IMR-90 (cell line): ENCODE results near the gene ABLIM3. TPM values are rescaled to one million over a fixed set of nuclear protein-coding genes. Genes with fewer than 3 reads are reported as not detected.

ENCODE experiments used
- ATAC-seq: fragments of 200-7000 bp; cut with Tn5 transposase; 2 replicates; pipeline ENCODE4 v1.9.1; 2020; ENCODE audit warnings: low read depth, mild to moderate bottlenecking, moderate library complexity
- BruUV-seq: library from RNA; stranded (reverse); fragments of 400-500 nt; replicated peaks from 2 replicates; lab custom pipeline; 2021; lab: Mats Ljungman, UMichigan
- CTCF ChIA-PET: fragments of 300-600 bp; formaldehyde crosslinking; extraction: SDS; loops from one replicate; lab custom pipeline; 2021; ENCODE audit warnings: antibody characterized with exemption; lab: Yijun Ruan, JAX
- POLR2A ChIA-PET: fragments of 300-600 bp; sonication (Branson Sonifier 250); formaldehyde crosslinking; loops from one replicate; lab custom pipeline; 2022; ENCODE audit warnings: antibody characterized with exemption; ENCODE audit not compliant: unreplicated experiment; lab: Charles Lee
- DNase-seq: peaks from one replicate; pipeline ENCODE4 v3.0.0; 2013
- H2AFZ ChIP-seq: replicated peaks from 2 replicates; pipeline ENCODE3; 2013; ENCODE audit warnings: low read length, mild to moderate bottlenecking; ENCODE audit not compliant: poor library complexity
- H2AK5ac ChIP-seq: 2 replicates; pipeline ENCODE4 v1.6.1; 2013; ENCODE audit warnings: low read depth, low read length, inconsistent platforms
- H2AK9ac ChIP-seq: replicated peaks from 2 replicates; pipeline ENCODE3; 2013; ENCODE audit warnings: mild to moderate bottlenecking, low read depth, low read length, moderate library complexity; ENCODE audit not compliant: poor library complexity
- H2BK120ac ChIP-seq: 2 replicates; pipeline ENCODE4 v1.6.1; 2013; ENCODE audit warnings: low read depth, low read length, inconsistent platforms
- H2BK15ac ChIP-seq: 3 replicates; pipeline ENCODE4 v1.6.1; 2013; ENCODE audit warnings: low read depth, low read length, inconsistent platforms
- H2BK20ac ChIP-seq: 2 replicates; pipeline ENCODE4 v1.6.1; 2013; ENCODE audit warnings: low read depth, mild to moderate bottlenecking, inconsistent platforms, low read length, moderate library complexity
- H2BK5ac ChIP-seq: 2 replicates; pipeline ENCODE4 v1.6.1; 2013; ENCODE audit warnings: mild to moderate bottlenecking, low read depth, low read length, inconsistent platforms; ENCODE audit not compliant: poor library complexity, severe bottlenecking
- H3K14ac ChIP-seq: replicated peaks from 2 replicates; pipeline ENCODE4 v1.6.1; 2013; ENCODE audit warnings: low read depth, low read length, inconsistent platforms
- H3K18ac ChIP-seq: 2 replicates; pipeline ENCODE4 v1.6.1; 2013; ENCODE audit warnings: low read depth, low read length, control low read depth
- H3K23ac ChIP-seq: 2 replicates; pipeline ENCODE4 v1.6.1; 2013; ENCODE audit warnings: low read depth, low read length, inconsistent platforms
- H3K27ac ChIP-seq: 2 replicates; pipeline ENCODE4 v1.5.1; 2013; ENCODE audit warnings: mild to moderate bottlenecking, control low read depth, low read length; ENCODE audit not compliant: insufficient read depth
- H3K27me3 ChIP-seq: 2 replicates; pipeline ENCODE4 v1.6.1; 2013; ENCODE audit warnings: low read length; ENCODE audit not compliant: control insufficient read depth, insufficient read depth
- H3K36me3 ChIP-seq: 2 replicates; pipeline ENCODE4 v1.6.1; 2013; ENCODE audit warnings: low read length, mixed read lengths; ENCODE audit not compliant: control insufficient read depth, insufficient read depth
- H3K4ac ChIP-seq: 2 replicates; pipeline ENCODE4 v1.6.1; 2013; ENCODE audit warnings: low read depth, low read length, inconsistent platforms
- H3K4me1 ChIP-seq: 2 replicates; pipeline ENCODE4 v1.6.1; 2013; ENCODE audit warnings: low read length, mixed read lengths; ENCODE audit not compliant: control insufficient read depth, insufficient read depth
- H3K4me2 ChIP-seq: 2 replicates; pipeline ENCODE4 v1.6.1; 2013; ENCODE audit warnings: low read depth, mild to moderate bottlenecking, control low read depth, low read length, moderate library complexity
- H3K4me3 ChIP-seq: 2 replicates; pipeline ENCODE4 v1.5.1; 2013; ENCODE audit warnings: low read depth, mild to moderate bottlenecking, control low read depth, low read length, moderate library complexity; ENCODE audit not compliant: insufficient read depth
- H3K56ac ChIP-seq: 2 replicates; pipeline ENCODE4 v1.6.1; 2013; ENCODE audit warnings: low read length, inconsistent platforms; ENCODE audit not compliant: insufficient read depth; ENCODE audit errors: extremely low read depth
- H3K79me1 ChIP-seq, 2 experiments: 2 replicates each; pipeline ENCODE4 v1.6.1; 2013; ENCODE audit warnings: low read length in 2 of 2, inconsistent platforms in 1 of 2, low read depth in 1 of 2
- H3K9ac ChIP-seq: 2 replicates; pipeline ENCODE4 v1.6.1; 2013; ENCODE audit warnings: low read depth, low read length, control low read depth
- H3K9me1 ChIP-seq: 2 replicates; pipeline ENCODE4 v1.6.1; 2013; ENCODE audit warnings: low read length, inconsistent platforms; ENCODE audit not compliant: insufficient read depth
- H3K9me3 ChIP-seq: 2 replicates; pipeline ENCODE4 v1.6.1; 2013; ENCODE audit warnings: low read length; ENCODE audit not compliant: control insufficient read depth, insufficient read depth
- H4K20me1 ChIP-seq: 2 replicates; pipeline ENCODE4 v1.6.1; 2013; ENCODE audit warnings: low read length, inconsistent platforms; ENCODE audit not compliant: insufficient read depth
- H4K5ac ChIP-seq: 2 replicates; pipeline ENCODE4 v1.6.1; 2013; ENCODE audit warnings: mild to moderate bottlenecking, low read depth, low read length, control low read depth
- H4K8ac ChIP-seq, 2 experiments: 2 replicates each; pipeline ENCODE4 v1.6.1; 2013; ENCODE audit warnings: low read depth in 2 of 2, low read length in 2 of 2, control low read depth in 1 of 2, inconsistent platforms in 1 of 2
- H4K91ac ChIP-seq: 2 replicates; pipeline ENCODE4 v1.6.1; 2013; ENCODE audit warnings: low read depth, low read length, inconsistent platforms; ENCODE audit not compliant: insufficient read depth
- BHLHE40 ChIP-seq: fragments of 150-350 bp; IDR thresholded peaks from 2 replicates; pipeline ENCODE4 v1.6.1; 2016; ENCODE audit warnings: mild to moderate bottlenecking, low read depth, low read length
- CEBPB ChIP-seq: IDR thresholded peaks from 2 replicates; pipeline ENCODE4 v1.6.1; 2012; ENCODE audit warnings: low read depth, low read length, improper control_type of control experiment
- CHD1 ChIP-seq: IDR thresholded peaks from 2 replicates; pipeline ENCODE4 v1.6.1; 2012; ENCODE audit warnings: low read depth, low read length, improper control_type of control experiment
- ELK1 ChIP-seq: fragments of 150-350 bp; IDR thresholded peaks from 2 replicates; pipeline ENCODE4 v1.6.1; 2016; ENCODE audit warnings: low read depth, mild to moderate bottlenecking, low read length, moderate library complexity, borderline replicate concordance
- FOS ChIP-seq: fragments of 150-350 bp; IDR thresholded peaks from 2 replicates; pipeline ENCODE4 v1.6.1; 2016; ENCODE audit warnings: low read depth, low read length
- MAFK ChIP-seq: IDR thresholded peaks from 2 replicates; pipeline ENCODE4 v1.6.1; 2012; ENCODE audit warnings: low read depth, low read length, improper control_type of control experiment
- MAZ ChIP-seq: IDR thresholded peaks from 2 replicates; pipeline ENCODE4 v1.6.1; 2012; ENCODE audit warnings: low read depth, mild to moderate bottlenecking, low read length, improper control_type of control experiment, moderate library complexity, borderline replicate concordance
- MXI1 ChIP-seq: IDR thresholded peaks from 2 replicates; pipeline ENCODE4 v1.6.1; 2012; ENCODE audit warnings: low read depth, mild to moderate bottlenecking, low read length, moderate library complexity, borderline replicate concordance
- NFE2L2 ChIP-seq: fragments of 150-350 bp; IDR thresholded peaks from 2 replicates; pipeline ENCODE4 v1.6.1; 2016; ENCODE audit warnings: low read depth, mild to moderate bottlenecking, low read length
- POLR2A ChIP-seq: IDR thresholded peaks from 2 replicates; pipeline ENCODE4 v1.6.1; 2012; ENCODE audit warnings: mild to moderate bottlenecking, low read depth, low read length
- RAD21 ChIP-seq: IDR thresholded peaks from 2 replicates; pipeline ENCODE4 v1.6.1; 2012; ENCODE audit warnings: low read length, improper control_type of control experiment
- RCOR1 ChIP-seq: IDR thresholded peaks from 2 replicates; pipeline ENCODE4 v1.6.1; 2012; ENCODE audit warnings: mild to moderate bottlenecking, low read length, improper control_type of control experiment; ENCODE audit not compliant: insufficient replicate concordance
- RFX5 ChIP-seq: IDR thresholded peaks from 2 replicates; pipeline ENCODE4 v1.8.0; 2012; ENCODE audit warnings: low read depth, mild to moderate bottlenecking, low read length, moderate library complexity
- SMC3 ChIP-seq: fragments of 150-350 bp; IDR thresholded peaks from 2 replicates; pipeline ENCODE4 v1.6.1; 2016; ENCODE audit warnings: low read depth, mild to moderate bottlenecking, antibody characterized with exemption, low read length, moderate library complexity
- USF2 ChIP-seq: fragments of 150-350 bp; IDR thresholded peaks from 2 replicates; pipeline ENCODE4 v1.6.1; 2017; ENCODE audit warnings: mild to moderate bottlenecking, antibody characterized with exemption, low read length, low read depth
- WGBS, 2 experiments: methylation state at CpG; one replicate each; pipeline versions ENCODE4 v1.1.5 to v1.1.7; 2013; ENCODE audit warnings: missing lambda C conversion rate in 2 of 2; ENCODE audit not compliant: insufficient read length in 1 of 2; ENCODE audit errors: extremely low coverage in 2 of 2; 5-methylcytosine and 5-hydroxymethylcytosine counted together
- dilution Hi-C: fragments of 300-500 bp; cut with HindIII; formaldehyde crosslinking; loops from one replicate; pipeline ENCODE4 v1.14.3; 2018; ENCODE audit warnings: low sequenced_read_pairs; ENCODE audit not compliant: unreplicated experiment
- in situ Hi-C: fragments of 300-500 bp; cut with MboI; formaldehyde crosslinking; loops from 3 replicates; pipeline ENCODE4 v1.14.3; 2019; ENCODE audit warnings: low sequenced_read_pairs, inconsistent platforms, mixed read lengths
- intact Hi-C: fragments of 100-400 bp; cut with micrococcal nuclease; formaldehyde crosslinking; loops from 2 replicates; pipeline ENCODE4 v1.10.0; 2022
- polyA plus RNA-seq, 3 experiments: library from polyadenylated mRNA; depleted of rRNA; stranded (reverse); fragments of >200 nt; gene quantifications; 2 replicates each; pipeline ENCODE4 v1.2.3, GENCODE V29; 2012; ENCODE audit warnings: low replicate concordance in 1 of 3
- total RNA-seq: library from RNA; depleted of rRNA; stranded (reverse); fragments of >200 nt; gene quantifications from 2 replicates; pipeline ENCODE4 v1.2.3, GENCODE V29; 2012

The ABLIM3 gene
- total and polyA plus RNA-seq, 2 of the 4 experiments (the other 2 are of a cell fraction) = 33.3 to 69.9 TPM

- H4K8ac ChIP-seq = no peak overlapping the region
- H3K4ac ChIP-seq = no peak overlapping the region
- H2BK5ac ChIP-seq = no peak overlapping the region
- H3K27ac ChIP-seq = no peak overlapping the region
- in situ Hi-C loops = loop anchor here (25.0 kb wide), 1 partner anchor 810 kb away; no protein-coding TSS in a partner anchor
- H3K18ac ChIP-seq = no peak overlapping the region
- no peak overlapping the region for H2BK120ac ChIP-seq
- H3K23ac ChIP-seq = no peak overlapping the region
- no peaks in the 10 kb centered on the region for H4K20me1 ChIP-seq
- H3K9ac ChIP-seq = no peak overlapping the region
- no peaks in the 10 kb centered on the region for H3K79me1 ChIP-seq
- dilution Hi-C loops = no loop called here
- WGBS, 2 experiments = 89% methylated on average over 3 of the region's 8 CpGs; no CpG with 5 or more reads in 1 of the 2 experiments
- no peak overlapping the region for H2AK9ac ChIP-seq
- no peak overlapping the region for H2BK20ac ChIP-seq
- H4K5ac ChIP-seq = no peak overlapping the region
- intact Hi-C loops = no loop called here
- no peak overlapping the region for H3K4me3 ChIP-seq
- CTCF ChIA-PET = no interaction called here
- TF ChIP-seq POLR2A (no peak), MAFK (no peak), RCOR1 (no peak), CHD1 (no peak), RFX5 (no peak), NFE2L2 (no peak), ELK1 (no peak), FOS (no peak), BHLHE40 (no peak), MAZ (no peak), MXI1 (no peak), SMC3 (no peak), CEBPB (no peak), RAD21 (no peak), USF2 (no peak)
- H4K91ac ChIP-seq = no peak overlapping the region
- no peak for DNase-seq
- H3K36me3 ChIP-seq = peaks cover 66% of the 10 kb centered on the region
- no peak overlapping the region for H2BK15ac ChIP-seq
- BruUV-seq = no TSS peak
- no peak for ATAC-seq
- no peak overlapping the region for H2AFZ ChIP-seq
- H2AK5ac ChIP-seq = no peak overlapping the region
- peaks cover 9% of the 10 kb centered on the region; the same call in 1 of the 2 replicates for H3K9me1 ChIP-seq
- no peak overlapping the region for H3K14ac ChIP-seq
- no peaks in the 10 kb centered on the region for H3K4me1 ChIP-seq
- H3K9me3 ChIP-seq = no peaks in the 10 kb centered on the region; the same call in 1 of the 2 replicates
- no peak overlapping the region for H3K4me2 ChIP-seq
- POLR2A ChIA-PET = no interaction called here
- no peak overlapping the region for H3K56ac ChIP-seq
- no peaks in the 10 kb centered on the region for H3K27me3 ChIP-seq
These were observed 106.4 kb downstream of the ABLIM3 start for GRCh38 chr5:149247726-149248125.
